Bronchial epithelial cell (primary cell): Measurements from ENCODE around the gene CNP. TPM values are rescaled to one million over a fixed set of nuclear protein-coding genes. Genes with fewer than 3 reads are reported as not detected.
"Not testable (repeated sequence)": the region's sequence is repeated elsewhere in the genome, so short reads cannot be mapped to it uniquely, and the experiment has no call there.

Experiments
- DNase-seq: peaks from one replicate; pipeline ENCODE4 v3.0.0-alpha.2; 2010; ENCODE audit warnings: low read depth
- FAIRE-seq: peaks from 2 replicates; lab custom pipeline; 2011; peaks lifted over from hg19 to GRCh38; lab: Jason Lieb, UNC
- H3K27me3 ChIP-seq: 2 replicates; pipeline ENCODE4 v1.5.1; 2011; ENCODE audit warnings: low read length; ENCODE audit not compliant: control insufficient read depth, insufficient read depth
- H3K36me3 ChIP-seq: 2 replicates; pipeline ENCODE4 v1.5.1; 2011; ENCODE audit warnings: low read length; ENCODE audit not compliant: control insufficient read depth, insufficient read depth
- H3K4me3 ChIP-seq: 2 replicates; pipeline ENCODE4 v1.5.1; 2011; ENCODE audit warnings: mild to moderate bottlenecking, low read depth, low read length, control low read depth
- total RNA-seq: library from RNA; depleted of rRNA; stranded (reverse); fragments of >200 nt; gene quantifications from 2 replicates; pipeline ENCODE4 v1.2.1, GENCODE V29; 2014
- TF ChIP-seq, protein P1 (sequence below): IDR thresholded peaks from 2 replicates; pipeline ENCODE4 v1.5.1; 2011; ENCODE audit warnings: mild to moderate bottlenecking, moderate library complexity, low read length, control low read depth, inconsistent platforms; ENCODE audit not compliant: insufficient read depth, severe bottlenecking

The CNP gene
- total RNA-seq, 1 donor from 2014 or later, result 16.3 TPM

DNA sequence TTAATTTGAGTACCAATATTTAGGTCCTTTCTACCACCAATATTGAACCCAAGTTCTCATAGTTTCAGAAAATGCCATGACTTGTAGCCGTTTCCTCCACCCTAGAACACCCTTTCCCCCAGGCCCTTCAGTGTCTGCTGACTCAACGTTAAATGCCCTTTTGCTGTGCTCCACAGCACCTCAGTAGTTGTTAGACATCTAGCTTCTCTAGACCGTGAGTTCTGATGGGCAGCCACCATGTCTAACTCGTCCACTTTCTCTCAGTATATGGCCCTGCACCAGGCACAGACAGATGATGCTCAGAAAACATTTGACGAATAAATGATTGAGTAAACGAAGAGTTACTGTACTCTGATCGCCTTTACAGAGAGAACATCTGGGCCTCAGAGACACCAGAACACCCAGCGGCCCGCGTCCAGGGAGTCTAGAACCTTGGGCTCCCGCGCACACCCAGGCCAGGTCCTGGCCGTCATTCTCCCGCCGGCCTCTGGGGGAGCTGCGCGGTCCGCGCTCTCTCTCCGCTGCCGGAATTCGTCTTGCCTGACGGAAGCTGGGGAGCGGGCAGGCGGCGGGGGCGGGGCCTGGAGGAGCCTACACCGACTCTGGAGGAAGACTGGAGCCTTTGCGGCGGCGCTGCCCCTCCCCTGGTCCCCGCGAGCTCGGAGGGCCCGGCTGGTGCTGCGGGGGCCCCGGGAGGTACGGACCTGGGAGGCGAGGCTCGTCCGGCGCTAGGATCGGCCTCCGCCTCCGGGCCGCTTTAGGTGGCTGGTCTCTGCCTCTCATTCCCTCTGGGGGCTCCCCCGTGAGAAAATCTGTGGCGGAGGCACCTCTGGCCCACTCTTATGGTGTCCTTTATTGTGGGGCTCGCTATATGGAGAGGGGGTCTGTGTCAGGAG lies 53.2 kb downstream of the CNP start, which contains the start of gene NKIRAS2:
Gene NKIRAS2 (plus strand): TSS at position 582 of the 896 bp plus-strand sequence. CDS start 1,488 bp downstream, outside the sequence.
- Histone ChIP-seq H3K36me3 (peaks cover 18% of the 10 kb centered on the region), H3K4me3 (peak within 1 kb of the TSS; percentile 84), H3K27me3 (no peaks in the 10 kb centered on the region)
- TF ChIP-seq, protein P1, sequence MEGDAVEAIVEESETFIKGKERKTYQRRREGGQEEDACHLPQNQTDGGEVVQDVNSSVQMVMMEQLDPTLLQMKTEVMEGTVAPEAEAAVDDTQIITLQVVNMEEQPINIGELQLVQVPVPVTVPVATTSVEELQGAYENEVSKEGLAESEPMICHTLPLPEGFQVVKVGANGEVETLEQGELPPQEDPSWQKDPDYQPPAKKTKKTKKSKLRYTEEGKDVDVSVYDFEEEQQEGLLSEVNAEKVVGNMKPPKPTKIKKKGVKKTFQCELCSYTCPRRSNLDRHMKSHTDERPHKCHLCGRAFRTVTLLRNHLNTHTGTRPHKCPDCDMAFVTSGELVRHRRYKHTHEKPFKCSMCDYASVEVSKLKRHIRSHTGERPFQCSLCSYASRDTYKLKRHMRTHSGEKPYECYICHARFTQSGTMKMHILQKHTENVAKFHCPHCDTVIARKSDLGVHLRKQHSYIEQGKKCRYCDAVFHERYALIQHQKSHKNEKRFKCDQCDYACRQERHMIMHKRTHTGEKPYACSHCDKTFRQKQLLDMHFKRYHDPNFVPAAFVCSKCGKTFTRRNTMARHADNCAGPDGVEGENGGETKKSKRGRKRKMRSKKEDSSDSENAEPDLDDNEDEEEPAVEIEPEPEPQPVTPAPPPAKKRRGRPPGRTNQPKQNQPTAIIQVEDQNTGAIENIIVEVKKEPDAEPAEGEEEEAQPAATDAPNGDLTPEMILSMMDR, result peak; percentile 90
- FAIRE-seq (no peak), DNase-seq (peak; percentile 74)

DNA sequence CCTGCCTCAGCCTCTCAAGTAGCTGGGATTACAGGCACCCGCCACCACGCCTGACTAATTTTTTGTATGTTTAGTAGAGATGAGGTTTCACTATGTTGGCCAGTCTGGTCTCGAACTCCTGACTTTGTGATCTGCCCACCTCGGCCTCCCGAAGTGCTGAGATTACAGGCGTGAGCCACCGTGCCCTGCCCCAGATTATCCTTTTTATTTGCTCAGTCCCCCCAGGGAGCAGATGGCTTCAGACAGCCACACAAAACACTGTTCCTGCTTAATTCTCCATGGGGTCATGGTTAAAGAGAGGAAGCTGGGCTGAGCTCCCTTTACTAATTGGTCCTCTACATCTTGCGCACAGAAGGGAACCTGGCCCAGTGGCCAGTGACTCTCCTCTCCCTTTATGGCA lies 54.2 kb downstream of the CNP start:
- peaks cover 18% of the 10 kb centered on the region for H3K36me3 ChIP-seq
- peak overlapping the region; percentile 84 for H3K4me3 ChIP-seq
- not testable (repeated sequence) for FAIRE-seq, DNase-seq, H3K27me3 ChIP-seq

DNA sequence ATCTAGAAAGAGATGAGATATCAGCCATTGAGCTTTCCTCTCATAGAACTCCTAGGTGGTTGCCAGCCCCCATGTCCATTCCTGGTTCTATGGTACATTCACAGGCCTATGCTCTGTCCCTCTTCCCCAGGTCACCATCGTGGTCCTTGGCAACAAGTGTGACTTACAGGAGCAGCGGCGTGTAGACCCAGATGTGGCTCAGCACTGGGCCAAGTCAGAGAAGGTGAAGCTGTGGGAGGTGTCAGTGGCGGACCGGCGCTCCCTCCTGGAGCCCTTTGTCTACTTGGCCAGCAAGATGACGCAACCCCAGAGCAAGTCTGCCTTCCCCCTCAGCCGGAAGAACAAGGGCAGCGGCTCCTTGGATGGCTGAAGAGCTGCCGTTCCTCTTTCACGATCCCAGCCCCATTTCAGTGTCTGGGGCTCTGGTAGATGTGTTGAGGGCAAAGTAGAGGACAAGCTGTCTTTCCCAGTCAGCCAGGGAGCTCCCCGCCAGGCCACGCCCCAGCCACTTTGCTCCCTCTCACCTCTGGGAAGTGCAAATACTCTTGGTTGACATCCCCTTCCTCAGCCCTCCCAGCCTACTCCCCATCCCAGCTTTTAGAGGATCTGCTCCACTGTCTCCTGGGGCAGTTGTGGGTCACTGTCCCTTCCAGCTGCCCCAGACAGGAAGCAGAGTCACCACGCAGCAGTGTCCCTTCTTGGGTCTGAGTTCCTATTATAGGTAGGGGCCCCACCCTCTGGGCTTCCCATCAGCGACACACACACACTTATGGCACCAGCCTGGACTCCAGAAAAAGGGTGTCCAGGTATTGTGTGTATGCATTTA lies 57.1 kb downstream of the CNP start:
- Histone ChIP-seq H3K36me3 (peaks cover 18% of the 10 kb centered on the region), H3K4me3 (no peak overlapping the region), H3K27me3 (no peaks in the 10 kb centered on the region)
- TF ChIP-seq, protein P1, result no peak
- FAIRE-seq (no peak), DNase-seq (no peak)

DNA sequence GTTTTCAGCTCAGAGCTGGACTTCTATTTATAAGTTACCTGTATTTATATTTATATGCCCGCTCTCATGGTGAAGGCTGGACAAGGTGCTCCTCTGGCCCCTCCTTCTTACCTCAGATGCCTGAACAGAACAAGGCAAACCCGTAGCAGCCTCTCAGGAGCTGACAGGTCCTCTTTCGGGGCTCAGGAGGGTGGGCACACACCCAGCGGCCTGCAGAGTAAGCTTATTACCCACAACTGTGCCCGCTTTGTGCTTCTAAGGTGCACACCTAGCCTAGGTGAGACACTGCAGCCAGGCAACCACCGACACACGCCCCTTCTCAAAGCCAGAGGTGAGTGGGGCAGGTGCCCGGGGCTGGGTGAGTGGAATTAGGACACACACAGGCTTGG lies 58.6 kb downstream of the CNP start:
- TF ChIP-seq, protein P1, result no peak
- no peak overlapping the region for H3K4me3 ChIP-seq
- H3K36me3 ChIP-seq, result peaks cover 18% of the 10 kb centered on the region
- no peak for FAIRE-seq
- no peak for DNase-seq
- no peaks in the 10 kb centered on the region for H3K27me3 ChIP-seq

DNA sequence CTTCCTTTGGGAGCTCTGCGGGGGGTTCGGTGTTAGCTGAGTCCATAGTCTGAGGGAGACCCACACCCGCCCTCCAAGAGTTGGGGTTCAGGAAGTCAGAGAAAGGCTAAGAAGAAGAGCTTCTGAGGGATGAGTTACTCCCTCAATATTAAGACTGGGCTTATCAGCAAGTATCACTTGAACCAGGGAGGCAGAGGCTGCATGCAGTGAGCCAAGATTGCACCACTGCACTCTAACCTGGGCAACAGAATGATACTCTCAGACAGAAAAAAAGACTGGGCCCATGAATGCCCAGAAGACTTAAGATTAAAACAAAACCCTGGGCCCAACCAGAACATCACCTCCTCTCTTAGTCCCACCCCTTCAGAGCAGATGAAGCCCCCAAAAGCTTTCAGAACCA lies 59.3 kb downstream of the CNP start:
- TF ChIP-seq, protein P1, result no peak
- FAIRE-seq (no peak), DNase-seq (no peak)
- Histone ChIP-seq H3K27me3 (no peaks in the 10 kb centered on the region), H3K36me3 (peaks cover 18% of the 10 kb centered on the region), H3K4me3 (no peak overlapping the region)
